ENCODE results near the gene SMARCD2. TPM values are rescaled to one million over a fixed set of nuclear protein-coding genes. Genes with fewer than 3 reads are reported as not detected.

SMARCD2 gene
- total RNA-seq, 1 donor from 2014 or later = 44.4 TPM

GRCh38 chr17:63840591-63841349, 1.7 kb downstream of the SMARCD2 start:
- Histone ChIP-seq H3K9me3 (ENCODE audit: control insufficient read depth in 3 of 3, low read length in 3 of 3) (no peaks in the 10 kb centered on the region), H3K9ac (ENCODE audit: low read depth in 1 of 3, low read length in 3 of 3) (peak overlapping the region; percentile 91 to 97 (median 93)), H3K4me1 (ENCODE audit: control insufficient read depth in 3 of 3, insufficient read depth in 3 of 3, low read length in 3 of 3) (peaks cover 53 to 58% (median 57%) of the 10 kb centered on the region in 3 donors), H3K27me3 (ENCODE audit: control insufficient read depth in 3 of 3, insufficient read depth in 3 of 3, low read length in 3 of 3) (no peaks in the 10 kb centered on the region), H3K4me3 (ENCODE audit: low read length in 3 of 3) (peak overlapping the region; percentile 87 to 90 (median 90)), H3K27ac (ENCODE audit: low read depth, low read length) (peak overlapping the region; percentile 89), H3K36me3 (ENCODE audit: control insufficient read depth in 3 of 3, insufficient read depth in 3 of 3, low read length in 3 of 3) (peaks cover 9 to 12% (median 10%) of the 10 kb centered on the region in 3 donors)

GRCh38 chr17:63838631-63839171, 3.8 kb downstream of the SMARCD2 start:
- no peaks in the 10 kb centered on the region for H3K9me3 ChIP-seq (ENCODE audit: control insufficient read depth in 3 of 3, low read length in 3 of 3)
- peak overlapping the region; percentile 35 to 62 (median 45) for H3K4me3 ChIP-seq (ENCODE audit: low read length in 3 of 3)
- peak overlapping the region; percentile 62 to 79 (median 65) for H3K9ac ChIP-seq (ENCODE audit: low read depth in 1 of 3, low read length in 3 of 3)
- peaks cover 50 to 70% (median 60%) of the 10 kb centered on the region in 3 donors for H3K4me1 ChIP-seq (ENCODE audit: control insufficient read depth in 3 of 3, insufficient read depth in 3 of 3, low read length in 3 of 3)
- no peaks in the 10 kb centered on the region for H3K27me3 ChIP-seq (ENCODE audit: control insufficient read depth in 3 of 3, insufficient read depth in 3 of 3, low read length in 3 of 3)
- peaks cover 28 to 33% (median 31%) of the 10 kb centered on the region in 3 donors for H3K36me3 ChIP-seq (ENCODE audit: control insufficient read depth in 3 of 3, insufficient read depth in 3 of 3, low read length in 3 of 3)
- H3K27ac ChIP-seq (ENCODE audit: low read depth, low read length) = peak overlapping the region; percentile 76

GRCh38 chr17:63837962-63838600, 4.4 kb downstream of the SMARCD2 start:
- Histone ChIP-seq H3K9me3 (ENCODE audit: control insufficient read depth in 3 of 3, low read length in 3 of 3) (no peaks in the 10 kb centered on the region), H3K36me3 (ENCODE audit: control insufficient read depth in 3 of 3, insufficient read depth in 3 of 3, low read length in 3 of 3) (peaks cover 35 to 39% (median 37%) of the 10 kb centered on the region in 3 donors), H3K27ac (ENCODE audit: low read depth, low read length) (peak overlapping the region; percentile 76), H3K4me3 (ENCODE audit: low read length in 3 of 3) (peak overlapping the region in 2 of 3 donors; percentile 35 to 45), H3K9ac (ENCODE audit: low read depth in 1 of 3, low read length in 3 of 3) (peak overlapping the region; percentile 45 to 79 (median 62)), H3K27me3 (ENCODE audit: control insufficient read depth in 3 of 3, insufficient read depth in 3 of 3, low read length in 3 of 3) (no peaks in the 10 kb centered on the region), H3K4me1 (ENCODE audit: control insufficient read depth in 3 of 3, insufficient read depth in 3 of 3, low read length in 3 of 3) (peaks cover 49 to 71% (median 61%) of the 10 kb centered on the region in 3 donors)

- peaks cover 49 to 71% (median 61%) of the 10 kb centered on the region in 3 donors for H3K4me1 ChIP-seq (ENCODE audit: control insufficient read depth in 3 of 3, insufficient read depth in 3 of 3, low read length in 3 of 3)
- H3K27ac ChIP-seq (ENCODE audit: low read depth, low read length) = peak overlapping the region; percentile 76
- no peaks in the 10 kb centered on the region for H3K9me3 ChIP-seq (ENCODE audit: control insufficient read depth in 3 of 3, low read length in 3 of 3)
- peak overlapping the region; percentile 45 to 79 (median 62) for H3K9ac ChIP-seq (ENCODE audit: low read depth in 1 of 3, low read length in 3 of 3)
- peaks cover 41 to 43% (median 43%) of the 10 kb centered on the region in 3 donors for H3K36me3 ChIP-seq (ENCODE audit: control insufficient read depth in 3 of 3, insufficient read depth in 3 of 3, low read length in 3 of 3)
- peak overlapping the region in 1 of 3 donors; percentile 45 for H3K4me3 ChIP-seq (ENCODE audit: low read length in 3 of 3)
- no peaks in the 10 kb centered on the region for H3K27me3 ChIP-seq (ENCODE audit: control insufficient read depth in 3 of 3, insufficient read depth in 3 of 3, low read length in 3 of 3)
These were observed 5.0 kb downstream of the SMARCD2 start for GRCh38 chr17:63837480-63837879.

GRCh38 chr17:63836811-63837210, 5.7 kb downstream of the SMARCD2 start:
- Histone ChIP-seq H3K9me3 (ENCODE audit: control insufficient read depth in 3 of 3, low read length in 3 of 3) (no peaks in the 10 kb centered on the region), H3K4me3 (ENCODE audit: low read length in 3 of 3) (no peak overlapping the region), H3K27me3 (ENCODE audit: control insufficient read depth in 3 of 3, insufficient read depth in 3 of 3, low read length in 3 of 3) (no peaks in the 10 kb centered on the region), H3K9ac (ENCODE audit: low read depth in 1 of 3, low read length in 3 of 3) (peak overlapping the region; percentile 23 to 79 (median 30)), H3K4me1 (ENCODE audit: control insufficient read depth in 3 of 3, insufficient read depth in 3 of 3, low read length in 3 of 3) (peaks cover 46 to 69% (median 60%) of the 10 kb centered on the region in 3 donors), H3K36me3 (ENCODE audit: control insufficient read depth in 3 of 3, insufficient read depth in 3 of 3, low read length in 3 of 3) (peaks cover 47 to 50% (median 49%) of the 10 kb centered on the region in 3 donors), H3K27ac (ENCODE audit: low read depth, low read length) (peak overlapping the region; percentile 30)

GRCh38 chr17:63835167-63835720, 7.2 kb downstream of the SMARCD2 start:
- H3K27me3 ChIP-seq (ENCODE audit: control insufficient read depth in 3 of 3, insufficient read depth in 3 of 3, low read length in 3 of 3) = no peaks in the 10 kb centered on the region
- peak overlapping the region in 1 of 3 donors; percentile 20 for H3K9ac ChIP-seq (ENCODE audit: low read depth in 1 of 3, low read length in 3 of 3)
- H3K9me3 ChIP-seq (ENCODE audit: control insufficient read depth in 3 of 3, low read length in 3 of 3) = no peaks in the 10 kb centered on the region
- H3K4me3 ChIP-seq (ENCODE audit: low read length in 3 of 3) = no peak overlapping the region
- H3K4me1 ChIP-seq (ENCODE audit: control insufficient read depth in 3 of 3, insufficient read depth in 3 of 3, low read length in 3 of 3) = peaks cover 31 to 53% (median 44%) of the 10 kb centered on the region in 3 donors
- peaks cover 63 to 66% (median 65%) of the 10 kb centered on the region in 3 donors for H3K36me3 ChIP-seq (ENCODE audit: control insufficient read depth in 3 of 3, insufficient read depth in 3 of 3, low read length in 3 of 3)
- H3K27ac ChIP-seq (ENCODE audit: low read depth, low read length) = no peak overlapping the region

- Histone ChIP-seq H3K4me1 (ENCODE audit: control insufficient read depth in 3 of 3, insufficient read depth in 3 of 3, low read length in 3 of 3) (peaks cover 25 to 50% (median 40%) of the 10 kb centered on the region in 3 donors), H3K4me3 (ENCODE audit: low read length in 3 of 3) (no peak overlapping the region), H3K36me3 (ENCODE audit: control insufficient read depth in 3 of 3, insufficient read depth in 3 of 3, low read length in 3 of 3) (peaks cover 69 to 72% (median 72%) of the 10 kb centered on the region in 3 donors), H3K9me3 (ENCODE audit: control insufficient read depth in 3 of 3, low read length in 3 of 3) (no peaks in the 10 kb centered on the region), H3K9ac (ENCODE audit: low read depth in 1 of 3, low read length in 3 of 3) (no peak overlapping the region), H3K27ac (ENCODE audit: low read depth, low read length) (no peak overlapping the region), H3K27me3 (ENCODE audit: control insufficient read depth in 3 of 3, insufficient read depth in 3 of 3, low read length in 3 of 3) (no peaks in the 10 kb centered on the region)
These were observed 7.9 kb downstream of the SMARCD2 start for GRCh38 chr17:63834431-63835166.

GRCh38 chr17:63833741-63834373, 8.6 kb downstream of the SMARCD2 start:
- H3K9ac ChIP-seq (ENCODE audit: low read depth in 1 of 3, low read length in 3 of 3) = peak overlapping the region in 1 of 3 donors; percentile 45
- H3K9me3 ChIP-seq (ENCODE audit: control insufficient read depth in 3 of 3, low read length in 3 of 3) = no peaks in the 10 kb centered on the region
- no peaks in the 10 kb centered on the region for H3K27me3 ChIP-seq (ENCODE audit: control insufficient read depth in 3 of 3, insufficient read depth in 3 of 3, low read length in 3 of 3)
- H3K4me3 ChIP-seq (ENCODE audit: low read length in 3 of 3) = no peak overlapping the region
- peaks cover 75 to 80% (median 78%) of the 10 kb centered on the region in 3 donors for H3K36me3 ChIP-seq (ENCODE audit: control insufficient read depth in 3 of 3, insufficient read depth in 3 of 3, low read length in 3 of 3)
- H3K4me1 ChIP-seq (ENCODE audit: control insufficient read depth in 3 of 3, insufficient read depth in 3 of 3, low read length in 3 of 3) = peaks cover 22 to 50% (median 37%) of the 10 kb centered on the region in 3 donors
- no peak overlapping the region for H3K27ac ChIP-seq (ENCODE audit: low read depth, low read length)

Measured in skeletal muscle tissue (tissue), 4 donors.